GM12878 (cell line): Measurements from ENCODE around the gene LYRM2. TPM values are rescaled to one million over a fixed set of nuclear protein-coding genes. Genes with fewer than 3 reads are reported as not detected.

Source experiments
- ATAC-seq: fragments of 200-7000 bp; cut with Tn5 transposase; 3 replicates; pipeline ENCODE4 v1.9.1; 2020; ENCODE audit warnings: mild to moderate bottlenecking, moderate library complexity
- BruUV-seq: library from RNA; stranded (reverse); fragments of 400-500 nt; replicated peaks from 2 replicates; lab custom pipeline; 2021; lab: Mats Ljungman, UMichigan
- CTCF ChIA-PET: fragments of 300-600 bp; sonication (Branson Sonifier 250); formaldehyde crosslinking; extraction: SDS; loops from one replicate; lab custom pipeline; 2021; ENCODE audit warnings: inconsistent platforms; lab: Yijun Ruan, JAX
- POLR2A ChIA-PET: fragments of 350-600 bp; formaldehyde crosslinking; extraction: SDS; loops from one replicate; lab custom pipeline; 2021; ENCODE audit warnings: inconsistent platforms; lab: Charles Lee
- RAD21 ChIA-PET: fragments of 300-600 bp; sonication (Branson Sonifier 250); formaldehyde crosslinking; loops from one replicate; lab custom pipeline; 2023; ENCODE audit warnings: antibody characterized with exemption; ENCODE audit not compliant: unreplicated experiment; lab: Charles Lee
- SMC1A ChIA-PET: fragments of 300-600 bp; sonication (Branson Sonifier 250); formaldehyde crosslinking; loops from one replicate; lab custom pipeline; 2023; ENCODE audit not compliant: unreplicated experiment, uncharacterized antibody; lab: Charles Lee
- DNase-seq: peaks from one replicate; pipeline ENCODE4 v3.0.0-alpha.2; 2011; ENCODE audit warnings: low read depth, low spot score
- FAIRE-seq: peaks from 3 replicates; lab custom pipeline; 2011; peaks lifted over from hg19 to GRCh38; lab: Jason Lieb, UNC
- H2AFZ ChIP-seq: 2 replicates; pipeline ENCODE4 v1.6.0; 2011; ENCODE audit warnings: low read depth, low read length, control low read depth; ENCODE audit not compliant: control insufficient read depth
- H3K27ac ChIP-seq: 2 replicates; pipeline ENCODE4 v1.5.1; 2011; ENCODE audit warnings: control low read depth; ENCODE audit not compliant: control insufficient read depth, insufficient read depth
- H3K27me3 ChIP-seq, 2 experiments: replicated peaks in 1 of 2; 2 replicates each; pipeline versions ENCODE4 v1.6.0 to v1.6.1; 2011; ENCODE audit warnings: low read length in 1 of 2; ENCODE audit not compliant: control insufficient read depth in 2 of 2, insufficient read depth in 2 of 2
- H3K36me3 ChIP-seq, 2 experiments: 2 replicates each; pipeline ENCODE4 v1.5.1; 2011; ENCODE audit warnings: low read length in 1 of 2; ENCODE audit not compliant: control insufficient read depth in 2 of 2, insufficient read depth in 2 of 2
- H3K4me1 ChIP-seq: 2 replicates; pipeline ENCODE4 v1.6.1; 2011; ENCODE audit warnings: mild to moderate bottlenecking, low read length, moderate library complexity, mixed read lengths; ENCODE audit not compliant: control insufficient read depth, insufficient read depth
- H3K4me2 ChIP-seq: 2 replicates; pipeline ENCODE4 v1.6.0; 2011; ENCODE audit warnings: control low read depth; ENCODE audit not compliant: control insufficient read depth, insufficient read depth
- H3K4me3 ChIP-seq: fragments of 200-600 bp; sonication (generic); 2 replicates; pipeline ENCODE4 v1.5.1; 2016
- H3K79me2 ChIP-seq: 2 replicates; pipeline ENCODE4 v1.6.0; 2011; ENCODE audit warnings: low read length; ENCODE audit not compliant: control insufficient read depth, insufficient read depth
- H3K9ac ChIP-seq: 2 replicates; pipeline ENCODE4 v1.8.0; 2011; ENCODE audit warnings: low read length, control low read depth, mixed read lengths; ENCODE audit not compliant: control insufficient read depth, insufficient read depth
- H3K9me3 ChIP-seq: replicated peaks from 3 replicates; pipeline ENCODE4 v1.5.1; 2011; ENCODE audit warnings: mild to moderate bottlenecking, low read length; ENCODE audit not compliant: control insufficient read depth, insufficient read depth
- H4K20me1 ChIP-seq: 2 replicates; pipeline ENCODE4 v1.6.0; 2011; ENCODE audit not compliant: control insufficient read depth, insufficient read depth
- BCL11A ChIP-seq: IDR thresholded peaks from 2 replicates; pipeline ENCODE4 v1.6.1; 2011; ENCODE audit warnings: low read depth, low read length
- BHLHE40 ChIP-seq, 2 experiments: fragments of 450-650 bp in 1 of 2; IDR thresholded peaks; 2 replicates each; pipeline ENCODE4 v1.6.1; 2011 to 2017; ENCODE audit warnings: low read depth in 2 of 2, borderline replicate concordance in 1 of 2, improper control_type of control experiment in 1 of 2, low read length in 1 of 2, mild to moderate bottlenecking in 1 of 2
- HCFC1 ChIP-seq: fragments of 150-350 bp; IDR thresholded peaks from 2 replicates; pipeline ENCODE4 v1.6.1; 2014; ENCODE audit warnings: low read length
- MTA2 ChIP-seq: fragments of 450-650 bp; IDR thresholded peaks from 2 replicates; pipeline ENCODE4 v1.6.1; 2016; ENCODE audit warnings: low read depth, mild to moderate bottlenecking, moderate library complexity
- MYB ChIP-seq: fragments of 150-350 bp; IDR thresholded peaks from 2 replicates; pipeline ENCODE4 v1.6.1; 2014; ENCODE audit warnings: mild to moderate bottlenecking, low read depth, low read length, borderline replicate concordance
- NBN ChIP-seq: fragments of 450-650 bp; IDR thresholded peaks from 2 replicates; pipeline ENCODE4 v1.6.1; 2016
- TAF1 ChIP-seq: IDR thresholded peaks from 2 replicates; pipeline ENCODE4 v1.6.1; 2011; ENCODE audit warnings: mild to moderate bottlenecking, low read depth, low read length, borderline replicate concordance
- TCF7 ChIP-seq: IDR thresholded peaks from 2 replicates; pipeline ENCODE4 v1.6.1; 2014; ENCODE audit warnings: antibody characterized with exemption, borderline replicate concordance
- YY1 ChIP-seq: IDR thresholded peaks from 2 replicates; pipeline ENCODE4 v1.6.1; 2011; ENCODE audit warnings: low read depth, mild to moderate bottlenecking, low read length
- WGBS: methylation state at CpG from one replicate; pipeline ENCODE4 v1.1.6; 2016; ENCODE audit warnings: low lambda C conversion rate; ENCODE audit not compliant: insufficient replicate concordance, insufficient coverage; ENCODE audit errors: missing lambda C conversion rate; 5-methylcytosine and 5-hydroxymethylcytosine counted together
- in situ Hi-C: fragments of 300-500 bp; cut with MboI; formaldehyde crosslinking; loops from 9 replicates; pipeline ENCODE4 v1.14.3; 2018; ENCODE audit warnings: mixed read lengths
- intact Hi-C: fragments of 100-400 bp; cut with micrococcal nuclease; formaldehyde crosslinking; loops from one replicate; pipeline ENCODE4 v1.14.2; 2022; ENCODE audit not compliant: unreplicated experiment
- polyA plus RNA-seq, 11 experiments: library from polyadenylated mRNA; depleted of rRNA in 4 of 11; unstranded in 6 of 11; stranded (reverse) in 5 of 11; fragments of >200 nt; fragmentation: Nextera tagmentation in 4 of 11; fragmentation: Illumina TruSeq in 1 of 11; extraction: Ambion mirVana in 4 of 11; extraction: Trizol in 1 of 11; gene quantifications; 1 replicate in 1 of 11; 2 replicates in 10 of 11; pipeline versions ENCODE4 v1.2.1 to v1.2.3, GENCODE V29; 2011 to 2016; ENCODE audit warnings: inconsistent platforms in 2 of 11, missing spikeins in 2 of 11, low read depth in 1 of 11
- total RNA-seq, 4 experiments: library from RNA; depleted of rRNA in 3 of 4; stranded (reverse); fragments of >200 nt in 3 of 4; fragmentation: Illumina TruSeq in 1 of 4; extraction: Trizol in 1 of 4; gene quantifications; 2 replicates each; pipeline versions ENCODE4 v1.2.1 to v1.2.3, GENCODE V29; 2013 to 2021
- TF ChIP-seq, protein P1 (sequence below): fragments of 450-650 bp; IDR thresholded peaks from 2 replicates; pipeline ENCODE4 v1.6.1; 2017; ENCODE audit warnings: mild to moderate bottlenecking, moderate library complexity
- TF ChIP-seq, protein P2 (sequence below): fragments of 150-350 bp; IDR thresholded peaks from 2 replicates; pipeline ENCODE4 v1.6.1; 2014; ENCODE audit warnings: mild to moderate bottlenecking, low read depth, low read length
- TF ChIP-seq, protein P3 (sequence below): fragments of 450-650 bp; formaldehyde crosslinking; IDR thresholded peaks from 2 replicates; pipeline ENCODE4 v1.4.0; 2020; ENCODE audit warnings: mild to moderate bottlenecking, moderate library complexity

Gene LYRM2
- total and polyA plus RNA-seq, 10 of the 15 experiments (the other 5 are each of a cell fraction or from before 2014, with no cell fraction given): 17.2 to 75.0 (median 30.9) TPM

DNA sequence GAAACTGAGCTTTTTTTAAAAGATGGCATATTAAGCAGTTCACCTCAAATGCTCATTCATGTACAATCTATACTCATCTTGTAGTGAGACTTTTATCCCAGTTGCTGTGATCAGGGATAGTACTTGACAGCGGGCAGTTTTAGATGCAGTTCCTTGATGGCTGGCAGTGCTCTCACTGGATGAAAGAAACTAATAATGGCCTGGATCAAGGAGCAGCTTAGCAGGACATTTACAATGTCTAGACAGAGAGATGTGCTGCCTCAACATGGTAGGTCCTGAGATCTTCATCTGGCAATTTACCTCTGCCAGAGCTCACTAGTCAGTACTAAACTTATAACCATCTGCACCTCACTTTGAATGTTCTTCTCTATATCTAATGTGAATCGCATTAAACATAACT, 46.8 kb upstream of the LYRM2 start (continued):
- TF ChIP-seq, protein P1, sequence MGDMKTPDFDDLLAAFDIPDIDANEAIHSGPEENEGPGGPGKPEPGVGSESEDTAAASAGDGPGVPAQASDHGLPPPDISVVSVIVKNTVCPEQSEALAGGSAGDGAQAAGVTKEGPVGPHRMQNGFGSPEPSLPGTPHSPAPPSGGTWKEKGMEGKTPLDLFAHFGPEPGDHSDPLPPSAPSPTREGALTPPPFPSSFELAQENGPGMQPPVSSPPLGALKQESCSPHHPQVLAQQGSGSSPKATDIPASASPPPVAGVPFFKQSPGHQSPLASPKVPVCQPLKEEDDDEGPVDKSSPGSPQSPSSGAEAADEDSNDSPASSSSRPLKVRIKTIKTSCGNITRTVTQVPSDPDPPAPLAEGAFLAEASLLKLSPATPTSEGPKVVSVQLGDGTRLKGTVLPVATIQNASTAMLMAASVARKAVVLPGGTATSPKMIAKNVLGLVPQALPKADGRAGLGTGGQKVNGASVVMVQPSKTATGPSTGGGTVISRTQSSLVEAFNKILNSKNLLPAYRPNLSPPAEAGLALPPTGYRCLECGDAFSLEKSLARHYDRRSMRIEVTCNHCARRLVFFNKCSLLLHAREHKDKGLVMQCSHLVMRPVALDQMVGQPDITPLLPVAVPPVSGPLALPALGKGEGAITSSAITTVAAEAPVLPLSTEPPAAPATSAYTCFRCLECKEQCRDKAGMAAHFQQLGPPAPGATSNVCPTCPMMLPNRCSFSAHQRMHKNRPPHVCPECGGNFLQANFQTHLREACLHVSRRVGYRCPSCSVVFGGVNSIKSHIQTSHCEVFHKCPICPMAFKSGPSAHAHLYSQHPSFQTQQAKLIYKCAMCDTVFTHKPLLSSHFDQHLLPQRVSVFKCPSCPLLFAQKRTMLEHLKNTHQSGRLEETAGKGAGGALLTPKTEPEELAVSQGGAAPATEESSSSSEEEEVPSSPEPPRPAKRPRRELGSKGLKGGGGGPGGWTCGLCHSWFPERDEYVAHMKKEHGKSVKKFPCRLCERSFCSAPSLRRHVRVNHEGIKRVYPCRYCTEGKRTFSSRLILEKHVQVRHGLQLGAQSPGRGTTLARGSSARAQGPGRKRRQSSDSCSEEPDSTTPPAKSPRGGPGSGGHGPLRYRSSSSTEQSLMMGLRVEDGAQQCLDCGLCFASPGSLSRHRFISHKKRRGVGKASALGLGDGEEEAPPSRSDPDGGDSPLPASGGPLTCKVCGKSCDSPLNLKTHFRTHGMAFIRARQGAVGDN: no peak
- TF ChIP-seq HCFC1: no peak
- no peak for TF ChIP-seq BHLHE40 (IDR thresholded peaks at IDR 0.05; ENCODE audit: borderline replicate concordance in 1 of 2, low read depth in 2 of 2, low read length in 1 of 2)
- TF ChIP-seq, protein P2, sequence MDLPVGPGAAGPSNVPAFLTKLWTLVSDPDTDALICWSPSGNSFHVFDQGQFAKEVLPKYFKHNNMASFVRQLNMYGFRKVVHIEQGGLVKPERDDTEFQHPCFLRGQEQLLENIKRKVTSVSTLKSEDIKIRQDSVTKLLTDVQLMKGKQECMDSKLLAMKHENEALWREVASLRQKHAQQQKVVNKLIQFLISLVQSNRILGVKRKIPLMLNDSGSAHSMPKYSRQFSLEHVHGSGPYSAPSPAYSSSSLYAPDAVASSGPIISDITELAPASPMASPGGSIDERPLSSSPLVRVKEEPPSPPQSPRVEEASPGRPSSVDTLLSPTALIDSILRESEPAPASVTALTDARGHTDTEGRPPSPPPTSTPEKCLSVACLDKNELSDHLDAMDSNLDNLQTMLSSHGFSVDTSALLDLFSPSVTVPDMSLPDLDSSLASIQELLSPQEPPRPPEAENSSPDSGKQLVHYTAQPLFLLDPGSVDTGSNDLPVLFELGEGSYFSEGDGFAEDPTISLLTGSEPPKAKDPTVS: no peak
- no peak for TF ChIP-seq TCF7

DNA sequence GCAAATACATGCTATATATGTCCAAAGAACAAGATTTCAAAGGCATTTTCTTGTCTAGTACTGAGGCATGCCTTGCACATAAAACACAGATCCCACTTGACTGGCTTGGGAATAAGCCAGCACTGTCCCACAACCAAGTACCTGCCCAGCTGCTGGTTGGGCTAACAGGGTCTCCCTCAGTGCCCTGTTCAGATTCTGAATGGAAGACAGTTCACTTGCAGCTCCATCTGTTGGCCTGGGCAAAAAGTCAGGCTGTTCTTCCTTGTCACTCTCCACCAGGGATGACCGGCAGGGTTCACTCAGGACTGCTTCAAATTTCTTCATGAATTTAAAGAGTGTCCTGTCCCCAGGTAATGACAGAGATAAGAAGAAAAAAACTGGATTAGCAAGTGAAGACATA, 44.4 kb upstream of the LYRM2 start:
- SMC1A ChIA-PET: no interaction called here
- WGBS: 92% methylated on average over 1 of the region's 1 CpG
- intact Hi-C loops (no loop called here), in situ Hi-C loops (no loop called here)
- Histone ChIP-seq H3K79me2 (no peaks in the 10 kb centered on the region), H2AFZ (no peak overlapping the region), H3K27ac (no peak overlapping the region), H3K9me3 (no peaks in the 10 kb centered on the region), H3K4me1 (no peaks in the 10 kb centered on the region), H3K4me3 (no peak overlapping the region), H3K9ac (no peak overlapping the region), H3K36me3 (peaks cover 20 to 32% of the 10 kb centered on the region in 2 experiments), H3K27me3 (no peaks in the 10 kb centered on the region), H4K20me1 (no peaks in the 10 kb centered on the region), H3K4me2 (no peak overlapping the region)
- ATAC-seq: no peak
- no peak for FAIRE-seq
- CTCF ChIA-PET: no interaction called here
- DNase-seq: no peak
- TF ChIP-seq TAF1 (no peak), NBN (no peak), MYB (no peak), BCL11A (no peak), YY1 (no peak), MTA2 (no peak)
- TF ChIP-seq, protein P3, sequence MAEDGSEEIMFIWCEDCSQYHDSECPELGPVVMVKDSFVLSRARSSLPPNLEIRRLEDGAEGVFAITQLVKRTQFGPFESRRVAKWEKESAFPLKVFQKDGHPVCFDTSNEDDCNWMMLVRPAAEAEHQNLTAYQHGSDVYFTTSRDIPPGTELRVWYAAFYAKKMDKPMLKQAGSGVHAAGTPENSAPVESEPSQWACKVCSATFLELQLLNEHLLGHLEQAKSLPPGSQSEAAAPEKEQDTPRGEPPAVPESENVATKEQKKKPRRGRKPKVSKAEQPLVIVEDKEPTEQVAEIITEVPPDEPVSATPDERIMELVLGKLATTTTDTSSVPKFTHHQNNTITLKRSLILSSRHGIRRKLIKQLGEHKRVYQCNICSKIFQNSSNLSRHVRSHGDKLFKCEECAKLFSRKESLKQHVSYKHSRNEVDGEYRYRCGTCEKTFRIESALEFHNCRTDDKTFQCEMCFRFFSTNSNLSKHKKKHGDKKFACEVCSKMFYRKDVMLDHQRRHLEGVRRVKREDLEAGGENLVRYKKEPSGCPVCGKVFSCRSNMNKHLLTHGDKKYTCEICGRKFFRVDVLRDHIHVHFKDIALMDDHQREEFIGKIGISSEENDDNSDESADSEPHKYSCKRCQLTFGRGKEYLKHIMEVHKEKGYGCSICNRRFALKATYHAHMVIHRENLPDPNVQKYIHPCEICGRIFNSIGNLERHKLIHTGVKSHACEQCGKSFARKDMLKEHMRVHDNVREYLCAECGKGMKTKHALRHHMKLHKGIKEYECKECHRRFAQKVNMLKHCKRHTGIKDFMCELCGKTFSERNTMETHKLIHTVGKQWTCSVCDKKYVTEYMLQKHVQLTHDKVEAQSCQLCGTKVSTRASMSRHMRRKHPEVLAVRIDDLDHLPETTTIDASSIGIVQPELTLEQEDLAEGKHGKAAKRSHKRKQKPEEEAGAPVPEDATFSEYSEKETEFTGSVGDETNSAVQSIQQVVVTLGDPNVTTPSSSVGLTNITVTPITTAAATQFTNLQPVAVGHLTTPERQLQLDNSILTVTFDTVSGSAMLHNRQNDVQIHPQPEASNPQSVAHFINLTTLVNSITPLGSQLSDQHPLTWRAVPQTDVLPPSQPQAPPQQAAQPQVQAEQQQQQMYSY (CRISPR knock-in tag): no peak
- POLR2A ChIA-PET: no interaction called here
- BruUV-seq: no TSS peak
- RAD21 ChIA-PET: no interaction called here
